DOHH2 (cell line): ENCODE data around the gene CHI3L1.

Experiments used
- CTCF ChIP-seq: fragments of 200-600 bp; sonication (generic); IDR thresholded peaks from one replicate; pipeline ENCODE4 v1.5.1; 2014; ENCODE audit warnings: antibody characterized with exemption, mild to moderate bottlenecking, low read depth, low read length; ENCODE audit not compliant: poor library complexity, severe bottlenecking
- EZH2phosphoT487 ChIP-seq: fragments of 200-600 bp; sonication (generic); IDR thresholded peaks from 2 replicates; pipeline ENCODE4 v1.6.1; 2017; ENCODE audit warnings: borderline replicate concordance, mild to moderate bottlenecking, antibody characterized with exemption, low read length, moderate library complexity, mixed read lengths

- TF ChIP-seq CTCF: no peak
- no peak for TF ChIP-seq EZH2phosphoT487
Measured at GRCh38 chr1:203140743-203141520, 45.6 kb downstream of the CHI3L1 start.
